Hematopoietic multipotent progenitor cell treated with erythropoietin and hydrocortisone succinate and interleukin-3 and kit ligand, for 4 days (in vitro differentiated cells): ENCODE measurements around the gene HNRNPLL.
A peak's percentile ranks its signal among the peaks of the same experiment; 100 is the strongest.

Source experiments
- DNase-seq: peaks from one replicate; pipeline ENCODE4 v3.0.0-alpha.2; 2015

The HNRNPLL gene

DNA sequence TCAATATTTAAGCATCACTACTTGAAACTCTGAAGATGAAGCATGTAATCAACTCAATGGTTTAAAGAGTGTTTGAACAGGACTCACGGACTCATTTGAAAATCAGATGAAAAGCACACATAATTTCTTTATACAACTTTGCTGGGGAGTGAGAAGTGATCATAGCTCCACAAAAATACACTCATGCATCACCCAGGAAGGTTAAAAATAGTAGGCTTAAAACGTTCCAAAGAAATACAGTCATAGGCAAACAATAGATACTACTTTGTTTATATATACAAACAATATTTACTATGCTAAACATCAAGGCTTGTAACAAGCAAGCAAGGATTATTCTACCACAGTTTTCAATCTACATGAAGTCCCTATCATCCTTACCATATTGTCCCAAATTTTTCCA is 11.6 kb downstream of the HNRNPLL start:
- DNase-seq, result no peak

GRCh38 chr2:38590053-38590452 is 12.7 kb downstream of the HNRNPLL start:
- DNase-seq, result peak; percentile 56

GRCh38 chr2:38586931-38587330 is 15.8 kb downstream of the HNRNPLL start:
- DNase-seq, result no peak

GRCh38 chr2:38584881-38585280 is 17.8 kb downstream of the HNRNPLL start:
- DNase-seq, result no peak

DNA sequence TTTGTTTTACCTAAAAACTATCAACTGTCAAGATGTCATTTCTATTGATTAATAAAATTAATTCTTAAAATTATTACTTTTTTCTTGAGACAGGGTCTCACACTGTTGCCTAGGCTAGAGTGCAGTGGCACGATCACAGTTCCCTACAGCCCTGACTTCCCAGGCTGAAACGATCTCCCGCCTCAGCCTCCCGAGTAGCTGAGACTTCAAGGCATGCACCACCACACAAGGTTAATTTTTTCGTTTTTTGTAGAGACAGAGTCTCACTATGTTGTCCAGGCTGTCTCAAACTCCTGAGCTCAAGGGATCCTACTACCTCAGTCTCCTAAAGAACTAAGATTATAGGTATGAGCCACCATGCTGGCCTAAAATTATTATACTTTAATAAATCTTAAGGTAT is 18.7 kb downstream of the HNRNPLL start:
- DNase-seq, result no peak

- DNase-seq, result no peak
Observed at GRCh38 chr2:38583524-38583923, 19.2 kb downstream of the HNRNPLL start.

- DNase-seq, result peak; percentile 93
Observed at GRCh38 chr2:38581193-38582147, 21.3 kb downstream of the HNRNPLL start.

DNA sequence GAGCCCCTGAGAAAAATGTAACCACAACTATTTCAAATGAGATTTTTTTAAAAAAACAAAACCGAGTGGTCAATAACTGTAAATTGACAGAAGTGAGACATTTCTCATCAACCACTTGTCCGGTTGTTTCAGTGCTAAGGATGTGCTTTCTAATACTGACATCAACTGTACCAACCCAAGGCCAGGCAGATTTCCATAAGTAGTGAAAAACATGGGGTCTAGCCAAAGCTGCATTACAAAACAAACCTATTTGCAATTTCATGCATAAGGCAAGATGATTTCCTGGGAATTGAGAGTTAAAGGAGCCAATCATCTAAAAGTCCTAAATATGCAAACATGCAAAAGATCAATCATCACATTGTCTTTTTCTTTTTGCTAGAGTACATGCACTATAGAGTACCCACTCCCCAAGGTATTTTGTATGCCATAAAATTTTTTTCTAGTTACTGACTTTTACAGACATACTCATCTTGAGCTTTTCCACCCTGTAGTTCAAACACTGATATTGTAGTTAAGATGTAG is 22.6 kb downstream of the HNRNPLL start:
- no peak for DNase-seq

- peak; percentile 59 for DNase-seq
Observed at GRCh38 chr2:38578832-38579231, 23.9 kb downstream of the HNRNPLL start.

- no peak for DNase-seq
Observed at GRCh38 chr2:38574278-38574677, 28.4 kb downstream of the HNRNPLL start.

DNA sequence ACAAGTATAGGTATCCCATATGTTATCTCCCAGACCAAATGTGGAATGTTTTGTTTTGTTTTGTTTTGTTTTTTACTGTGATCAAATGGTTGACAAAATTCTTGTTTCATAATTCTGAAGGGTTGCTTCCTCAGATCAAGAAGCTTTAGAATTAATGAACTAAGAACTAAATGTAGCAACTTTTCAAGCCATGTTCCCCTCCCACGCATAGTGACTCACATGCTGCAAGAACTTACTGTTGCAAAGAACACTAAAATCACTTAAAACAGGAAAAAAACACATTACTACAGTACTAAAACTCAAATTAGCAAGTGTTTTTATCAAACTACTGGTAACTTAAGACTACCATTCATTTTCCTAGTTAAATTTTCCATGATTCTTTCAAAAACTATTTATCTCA is 30.6 kb downstream of the HNRNPLL start:
- peak; percentile 31 for DNase-seq

GRCh38 chr2:38571193-38571592 is 31.5 kb downstream of the HNRNPLL start:
- DNase-seq, result no peak

- no peak for DNase-seq
Observed at GRCh38 chr2:38568724-38569436, 33.8 kb downstream of the HNRNPLL start.

- no peak for DNase-seq
Observed at GRCh38 chr2:38565333-38565732, 37.4 kb downstream of the HNRNPLL start.

GRCh38 chr2:38561691-38562090 is 41.0 kb downstream of the HNRNPLL start:
- DNase-seq, result no peak

- DNase-seq, result no peak
Observed at GRCh38 chr2:38560092-38560491, 42.6 kb downstream of the HNRNPLL start.

GRCh38 chr2:38557981-38558380 is 44.7 kb downstream of the HNRNPLL start:
- DNase-seq, result no peak

DNA sequence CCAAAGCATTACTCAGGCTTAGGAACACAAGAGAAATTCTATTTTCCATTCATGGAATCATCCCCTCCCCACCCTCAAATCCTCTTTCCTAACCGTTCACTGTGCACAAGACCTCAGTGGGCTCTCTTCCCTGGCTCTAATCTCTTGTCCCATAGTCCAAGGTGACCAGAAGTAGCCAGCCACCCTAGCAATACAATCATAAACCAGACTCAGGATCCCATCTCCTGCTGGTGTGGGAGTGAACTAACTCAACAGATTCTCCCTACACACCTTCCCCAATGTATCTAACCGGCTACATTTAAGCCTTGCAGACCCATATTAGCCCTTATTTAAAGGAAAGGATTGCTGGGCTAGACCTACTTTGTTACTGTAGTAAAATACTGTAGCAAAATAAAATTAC is 45.5 kb downstream of the HNRNPLL start:
- DNase-seq, result no peak

DNA sequence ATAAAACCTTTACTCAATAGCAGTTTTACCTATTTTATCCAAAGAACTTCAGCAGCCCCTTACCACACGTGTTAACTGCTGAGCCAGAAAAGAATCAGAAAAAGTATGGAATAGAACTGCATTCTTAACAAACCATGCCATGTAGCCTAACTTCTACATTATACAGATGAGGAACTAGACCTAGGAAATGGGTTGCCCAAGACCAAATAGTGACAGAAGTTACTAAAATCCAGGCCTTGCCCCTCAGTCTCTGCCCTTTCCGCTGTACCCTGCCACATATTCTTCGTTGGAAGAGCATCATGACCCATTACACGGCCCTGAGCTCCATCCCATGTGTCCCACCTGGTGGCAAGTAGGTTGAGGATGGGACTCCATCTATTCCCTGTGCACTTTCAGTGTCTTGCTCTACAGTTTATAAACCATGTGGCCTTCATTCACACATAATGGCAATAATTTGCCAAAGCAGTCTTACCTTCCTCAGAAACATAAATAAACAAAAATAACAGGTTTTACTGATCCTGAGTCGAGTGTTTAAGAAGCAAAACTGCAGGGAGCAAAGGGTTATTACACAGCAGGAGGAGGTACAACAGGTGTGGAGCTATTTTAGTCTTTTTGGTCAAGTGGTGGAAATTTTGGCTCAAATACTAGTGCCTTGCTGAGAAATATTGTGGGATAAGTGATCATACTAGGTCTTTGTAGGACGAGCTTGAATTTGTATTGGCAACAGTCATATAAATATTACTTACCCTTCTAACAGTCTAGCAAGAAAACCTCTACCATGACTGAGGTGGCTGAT is 46.5 kb downstream of the HNRNPLL start:
- no peak for DNase-seq

DNA sequence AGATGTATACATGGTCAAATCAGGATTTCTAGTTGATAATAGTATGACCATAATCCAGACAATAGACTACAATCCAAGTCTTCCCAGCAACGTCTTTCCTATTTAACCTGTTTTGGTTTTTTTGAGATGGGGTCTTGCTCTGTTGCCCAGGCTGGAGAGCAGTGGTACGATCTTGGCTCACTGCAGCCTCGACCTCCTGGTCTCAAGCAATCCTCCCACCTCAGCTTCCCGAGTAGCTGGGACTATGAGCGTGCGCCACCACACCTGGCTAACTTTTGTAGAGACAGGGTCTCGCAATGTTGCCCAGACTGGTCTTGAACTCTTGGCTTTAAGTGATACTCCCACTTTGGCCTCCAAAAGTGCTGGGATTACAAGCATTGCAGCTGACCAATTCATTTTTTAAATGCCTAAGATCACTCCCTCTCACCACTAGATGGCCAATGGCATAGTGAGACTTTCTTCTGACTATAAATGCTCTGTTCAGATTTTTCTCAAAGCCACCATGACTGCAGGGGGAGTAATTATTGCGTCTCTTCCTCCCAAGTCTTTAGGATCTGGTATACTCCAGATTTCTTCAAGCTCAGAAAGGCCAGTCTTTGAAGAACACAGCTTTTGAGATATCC is 47.6 kb downstream of the HNRNPLL start:
- peak; percentile 65 for DNase-seq

DNA sequence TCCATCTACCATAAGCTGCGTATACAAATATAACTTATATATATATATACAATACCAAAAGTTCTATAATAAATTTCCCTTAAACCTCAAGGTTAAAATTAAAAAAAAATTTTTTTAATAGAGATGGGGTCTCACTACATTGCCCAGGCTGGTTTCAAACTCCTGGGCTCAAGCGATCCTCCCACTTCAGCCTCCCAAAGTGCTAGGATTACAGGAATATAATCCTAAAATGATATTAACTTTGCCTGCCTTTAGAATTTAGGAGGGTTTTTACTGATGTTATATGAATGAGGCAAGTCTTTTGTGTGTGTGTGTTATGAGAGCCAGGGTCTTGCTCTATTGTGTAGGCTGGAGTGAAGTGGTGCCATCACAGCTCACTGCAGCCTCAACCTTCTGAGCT is 49.2 kb downstream of the HNRNPLL start:
- DNase-seq, result no peak

DNA sequence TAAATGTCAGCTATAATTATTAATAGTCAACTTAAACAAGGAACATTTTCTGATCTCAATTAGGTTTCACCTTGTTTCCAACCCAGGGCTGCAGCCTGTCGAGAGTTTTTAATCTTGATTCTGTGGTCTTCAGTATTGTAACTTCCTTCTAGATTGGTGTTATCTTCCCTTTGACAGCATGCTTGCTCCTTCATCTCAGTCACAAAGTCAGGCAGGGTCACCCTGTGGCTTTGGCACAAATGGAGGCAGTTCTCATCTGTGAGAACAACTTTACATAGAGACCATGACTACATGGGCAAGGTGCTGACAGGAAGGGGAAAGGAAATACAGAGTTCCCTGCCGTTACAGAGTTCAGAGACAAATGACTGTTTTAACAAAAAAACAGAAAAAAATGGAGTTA is 50.5 kb downstream of the HNRNPLL start:
- DNase-seq, result peak; percentile 94

GRCh38 chr2:38551746-38552145 is 51.0 kb downstream of the HNRNPLL start:
- DNase-seq, result no peak
